ENCODE measurements around the gene RASGRF2.

Gene RASGRF2

DNA sequence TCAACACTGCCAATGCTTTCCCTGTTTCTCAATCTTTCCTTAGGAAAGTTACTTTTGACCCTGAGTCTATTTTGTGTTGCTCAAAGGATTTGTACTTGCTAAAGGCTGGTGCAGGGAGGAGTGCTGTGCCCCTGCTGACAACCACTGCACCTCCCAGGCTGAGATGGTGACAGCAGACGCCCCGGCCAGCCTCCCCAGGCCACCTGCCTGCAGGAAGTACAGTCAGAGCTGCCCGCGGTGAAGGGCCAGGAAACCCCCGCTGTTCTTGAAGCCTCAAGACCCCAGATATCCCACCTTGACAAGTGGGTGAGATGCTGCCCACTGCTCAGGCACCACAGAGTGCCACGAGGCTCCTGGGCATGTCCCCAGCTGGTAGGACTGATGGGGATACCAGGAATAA lies 228.8 kb downstream of the RASGRF2 start:
- no peak for TF ChIP-seq EP300 (IDR thresholded peaks at IDR 0.05; ENCODE audit: borderline replicate concordance)
- TF ChIP-seq, protein P1, sequence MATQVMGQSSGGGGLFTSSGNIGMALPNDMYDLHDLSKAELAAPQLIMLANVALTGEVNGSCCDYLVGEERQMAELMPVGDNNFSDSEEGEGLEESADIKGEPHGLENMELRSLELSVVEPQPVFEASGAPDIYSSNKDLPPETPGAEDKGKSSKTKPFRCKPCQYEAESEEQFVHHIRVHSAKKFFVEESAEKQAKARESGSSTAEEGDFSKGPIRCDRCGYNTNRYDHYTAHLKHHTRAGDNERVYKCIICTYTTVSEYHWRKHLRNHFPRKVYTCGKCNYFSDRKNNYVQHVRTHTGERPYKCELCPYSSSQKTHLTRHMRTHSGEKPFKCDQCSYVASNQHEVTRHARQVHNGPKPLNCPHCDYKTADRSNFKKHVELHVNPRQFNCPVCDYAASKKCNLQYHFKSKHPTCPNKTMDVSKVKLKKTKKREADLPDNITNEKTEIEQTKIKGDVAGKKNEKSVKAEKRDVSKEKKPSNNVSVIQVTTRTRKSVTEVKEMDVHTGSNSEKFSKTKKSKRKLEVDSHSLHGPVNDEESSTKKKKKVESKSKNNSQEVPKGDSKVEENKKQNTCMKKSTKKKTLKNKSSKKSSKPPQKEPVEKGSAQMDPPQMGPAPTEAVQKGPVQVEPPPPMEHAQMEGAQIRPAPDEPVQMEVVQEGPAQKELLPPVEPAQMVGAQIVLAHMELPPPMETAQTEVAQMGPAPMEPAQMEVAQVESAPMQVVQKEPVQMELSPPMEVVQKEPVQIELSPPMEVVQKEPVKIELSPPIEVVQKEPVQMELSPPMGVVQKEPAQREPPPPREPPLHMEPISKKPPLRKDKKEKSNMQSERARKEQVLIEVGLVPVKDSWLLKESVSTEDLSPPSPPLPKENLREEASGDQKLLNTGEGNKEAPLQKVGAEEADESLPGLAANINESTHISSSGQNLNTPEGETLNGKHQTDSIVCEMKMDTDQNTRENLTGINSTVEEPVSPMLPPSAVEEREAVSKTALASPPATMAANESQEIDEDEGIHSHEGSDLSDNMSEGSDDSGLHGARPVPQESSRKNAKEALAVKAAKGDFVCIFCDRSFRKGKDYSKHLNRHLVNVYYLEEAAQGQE (IDR thresholded peaks at IDR 0.05; ENCODE audit: low read depth): no peak
- TF ChIP-seq, protein P2, sequence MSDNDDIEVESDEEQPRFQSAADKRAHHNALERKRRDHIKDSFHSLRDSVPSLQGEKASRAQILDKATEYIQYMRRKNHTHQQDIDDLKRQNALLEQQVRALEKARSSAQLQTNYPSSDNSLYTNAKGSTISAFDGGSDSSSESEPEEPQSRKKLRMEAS (IDR thresholded peaks at IDR 0.05): no peak
- TF ChIP-seq CREB1 (IDR thresholded peaks at IDR 0.05; ENCODE audit: low read depth): no peak
- TF ChIP-seq TAF1 (IDR thresholded peaks at IDR 0.05; ENCODE audit: low read depth): no peak
- TF ChIP-seq NFIC (IDR thresholded peaks at IDR 0.05): no peak

DNA sequence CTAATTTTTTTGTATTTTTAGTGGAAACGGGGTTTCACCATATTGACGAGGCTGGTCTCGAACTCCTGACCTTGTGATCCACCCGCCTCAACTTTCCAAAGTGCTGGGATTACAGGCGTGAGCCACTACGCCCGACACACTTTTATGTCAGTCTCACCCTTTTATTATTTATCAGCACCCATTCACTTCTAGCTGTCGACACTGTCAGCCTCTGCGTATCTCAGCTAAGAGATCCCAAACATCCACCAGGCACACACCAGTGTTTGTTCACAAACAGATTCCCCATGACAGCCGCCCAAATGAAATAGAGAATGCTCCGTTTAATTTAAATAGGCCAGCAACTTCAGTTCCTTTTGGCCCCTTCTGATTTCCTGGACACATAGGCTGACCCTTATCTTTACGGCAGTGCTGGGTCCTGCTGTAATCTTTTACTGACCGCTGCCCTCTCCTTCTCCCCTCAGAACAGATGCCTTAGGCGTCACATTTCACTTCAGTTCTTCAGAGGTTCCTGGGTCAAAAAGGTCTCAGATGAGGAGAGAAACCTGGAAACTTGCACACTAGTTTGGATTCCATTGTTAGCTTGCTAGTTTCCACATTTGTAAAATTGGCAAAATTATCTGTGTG lies 229.8 kb downstream of the RASGRF2 start:
- TF ChIP-seq RAD21 (IDR thresholded peaks at IDR 0.05; ENCODE audit: low read depth) (no peak), NFIC (IDR thresholded peaks at IDR 0.05) (no peak), FOXM1 (IDR thresholded peaks at IDR 0.05; ENCODE audit: borderline replicate concordance, low read depth) (no peak)
- TF ChIP-seq, protein P2 (IDR thresholded peaks at IDR 0.05): no peak

DNA sequence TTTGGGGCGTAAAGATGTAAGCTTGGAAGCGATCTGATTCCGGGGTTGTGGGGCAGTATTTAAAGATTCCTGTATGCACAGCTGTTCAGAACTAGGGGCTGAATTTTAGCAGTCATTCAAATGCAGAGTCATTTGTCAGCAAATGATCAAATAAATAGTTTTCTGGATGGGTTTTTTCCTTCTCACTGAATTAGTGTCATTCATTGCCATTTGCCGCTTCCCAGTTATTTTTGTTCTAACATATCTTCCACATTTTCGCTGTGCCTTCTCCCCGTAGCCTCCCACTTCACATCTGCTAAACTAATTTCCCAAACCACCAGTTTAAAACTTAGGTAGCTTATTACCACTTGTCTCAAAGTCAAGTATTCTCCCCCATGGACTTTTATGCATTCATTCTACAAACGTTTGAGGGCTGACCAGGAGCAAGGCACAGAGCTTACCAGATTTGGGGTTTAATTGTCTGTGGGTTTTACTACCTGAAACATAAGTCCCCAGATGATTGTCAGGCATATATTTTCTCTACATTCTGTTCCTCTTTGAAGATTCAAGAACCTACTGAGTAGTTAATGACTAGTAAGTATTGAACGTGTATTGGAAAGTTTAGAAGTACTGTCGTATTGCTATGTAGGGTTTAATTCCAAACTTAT lies 231.7 kb downstream of the RASGRF2 start:
- TF ChIP-seq TCF12 (IDR thresholded peaks at IDR 0.05; ENCODE audit: low read depth) (no peak), CREB1 (IDR thresholded peaks at IDR 0.05; ENCODE audit: low read depth) (no peak), FOXM1 (IDR thresholded peaks at IDR 0.05; ENCODE audit: borderline replicate concordance, low read depth) (no peak), RAD21 (IDR thresholded peaks at IDR 0.05; ENCODE audit: low read depth) (no peak), CEBPB (IDR thresholded peaks at IDR 0.05) (no peak), EGR1 (IDR thresholded peaks at IDR 0.05) (no peak), TAF1 (IDR thresholded peaks at IDR 0.05; ENCODE audit: low read depth) (no peak), TEAD4 (IDR thresholded peaks at IDR 0.05) (no peak), EP300 (IDR thresholded peaks at IDR 0.05; ENCODE audit: borderline replicate concordance) (no peak), ZBTB7A (IDR thresholded peaks at IDR 0.05; ENCODE audit: low read depth) (no peak), NFIC (IDR thresholded peaks at IDR 0.05) (no peak), YY1 (IDR thresholded peaks at IDR 0.05; ENCODE audit: low read depth) (no peak)
- TF ChIP-seq, protein P3, sequence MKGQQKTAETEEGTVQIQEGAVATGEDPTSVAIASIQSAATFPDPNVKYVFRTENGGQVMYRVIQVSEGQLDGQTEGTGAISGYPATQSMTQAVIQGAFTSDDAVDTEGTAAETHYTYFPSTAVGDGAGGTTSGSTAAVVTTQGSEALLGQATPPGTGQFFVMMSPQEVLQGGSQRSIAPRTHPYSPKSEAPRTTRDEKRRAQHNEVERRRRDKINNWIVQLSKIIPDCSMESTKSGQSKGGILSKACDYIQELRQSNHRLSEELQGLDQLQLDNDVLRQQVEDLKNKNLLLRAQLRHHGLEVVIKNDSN (IDR thresholded peaks at IDR 0.05): no peak
- TF ChIP-seq, protein P2 (IDR thresholded peaks at IDR 0.05): no peak
- TF ChIP-seq, protein P1 (IDR thresholded peaks at IDR 0.05; ENCODE audit: low read depth): no peak

DNA sequence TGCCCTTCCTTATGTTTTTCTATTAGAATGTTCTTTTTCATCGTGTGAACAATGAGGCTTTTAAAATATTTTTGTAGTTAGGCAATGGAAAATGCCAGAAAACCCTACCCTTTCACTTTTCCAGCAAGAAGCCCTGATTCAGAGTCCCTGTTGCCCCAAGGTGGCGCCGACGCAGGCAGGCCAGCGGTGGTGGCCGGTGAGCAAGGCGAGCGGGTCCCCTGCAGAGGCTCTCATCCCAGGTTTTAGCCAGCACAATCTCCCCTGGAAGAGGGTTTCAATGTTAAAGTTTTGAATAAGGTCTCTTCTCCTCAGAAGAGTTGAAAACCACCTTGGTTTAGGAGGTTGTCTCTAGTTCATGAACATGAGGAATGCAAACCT lies 232.2 kb downstream of the RASGRF2 start:
- no peak for TF ChIP-seq NFIC (IDR thresholded peaks at IDR 0.05)
- no peak for TF ChIP-seq TAF1 (IDR thresholded peaks at IDR 0.05; ENCODE audit: low read depth)
- no peak for TF ChIP-seq TCF12 (IDR thresholded peaks at IDR 0.05; ENCODE audit: low read depth)
- no peak for TF ChIP-seq CEBPB (IDR thresholded peaks at IDR 0.05)
- TF ChIP-seq EP300 (IDR thresholded peaks at IDR 0.05; ENCODE audit: borderline replicate concordance): no peak
- TF ChIP-seq, protein P3 (IDR thresholded peaks at IDR 0.05): no peak
- TF ChIP-seq ZBTB7A (IDR thresholded peaks at IDR 0.05; ENCODE audit: low read depth): no peak
- no peak for TF ChIP-seq CREB1 (IDR thresholded peaks at IDR 0.05; ENCODE audit: low read depth)
- TF ChIP-seq, protein P2 (IDR thresholded peaks at IDR 0.05): no peak
- no peak for TF ChIP-seq FOXM1 (IDR thresholded peaks at IDR 0.05; ENCODE audit: borderline replicate concordance, low read depth)
- TF ChIP-seq YY1 (IDR thresholded peaks at IDR 0.05; ENCODE audit: low read depth): no peak
- TF ChIP-seq, protein P1 (IDR thresholded peaks at IDR 0.05; ENCODE audit: low read depth): no peak
- no peak for TF ChIP-seq RAD21 (IDR thresholded peaks at IDR 0.05; ENCODE audit: low read depth)

Data from Ishikawa (cell line).